Stimulated activated CD4-positive, alpha-beta T cell treated with anti-CD3 and anti-CD28 coated beads, Interleukin-15, amount 100 ng/mL, for 48 hours (primary cell): Measurements from ENCODE around the gene LYG2.
"Not testable (repeated sequence)": the region's sequence is repeated elsewhere in the genome, so short reads cannot be mapped to it uniquely, and the experiment has no call there.

ENCODE experiments used
- DNase-seq, 2 donors: peaks; one replicate each; pipeline ENCODE4 v3.0.0-alpha.2; 2020; ENCODE audit warnings: low read depth in 2 of 2

Gene LYG2

GRCh38 chr2:99201959-99202678 lies 53.3 kb downstream of the LYG2 start:
- DNase-seq = no peak

GRCh38 chr2:99200076-99200800 lies 55.2 kb downstream of the LYG2 start:
- DNase-seq = no peak

- DNase-seq = no peak
Observed at GRCh38 chr2:99198103-99198841, 57.2 kb downstream of the LYG2 start.

- DNase-seq = not testable (repeated sequence)
Observed at GRCh38 chr2:99192364-99192763, 63.1 kb downstream of the LYG2 start.
